ENCODE measurements around the gene RPL31.

Gene RPL31

DNA sequence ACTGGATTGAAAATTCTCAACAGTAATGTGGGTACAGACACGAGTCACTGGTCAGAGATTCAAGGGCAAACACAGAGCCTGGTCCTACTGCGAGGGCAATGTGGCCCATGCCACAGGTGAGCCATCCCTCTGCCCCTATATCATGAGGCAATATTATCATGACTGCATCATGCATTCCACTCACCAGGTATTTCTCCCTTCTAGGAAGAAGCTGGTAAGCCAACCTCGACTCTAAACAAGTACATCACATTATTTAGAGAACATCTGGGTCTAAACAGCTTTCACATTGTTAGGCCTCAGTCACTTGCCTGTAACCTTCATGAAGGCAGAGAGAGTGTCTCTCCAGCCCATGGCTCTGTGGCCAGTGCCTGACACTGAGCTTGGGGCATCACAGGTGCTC, 14.6 kb upstream of the RPL31 start:
- Histone ChIP-seq H3K4me1 (ENCODE audit: insufficient read depth, low read length) (no peaks in the 10 kb centered on the region), H3K27ac (ENCODE audit: low read depth, low read length) (no peak overlapping the region), H3K9me3 (ENCODE audit: insufficient read depth, low read depth, low read length) (no peaks in the 10 kb centered on the region), H3K36me3 (ENCODE audit: insufficient read depth, low read length) (no peaks in the 10 kb centered on the region), H3K9ac (ENCODE audit: low read depth, low read length) (no peak overlapping the region), H3K4me3 (ENCODE audit: low read length) (no peak overlapping the region), H3K27me3 (ENCODE audit: insufficient read depth, low read length) (no peaks in the 10 kb centered on the region)
- WGBS, result 95% methylated on average over 3 of the region's 3 CpGs

DNA sequence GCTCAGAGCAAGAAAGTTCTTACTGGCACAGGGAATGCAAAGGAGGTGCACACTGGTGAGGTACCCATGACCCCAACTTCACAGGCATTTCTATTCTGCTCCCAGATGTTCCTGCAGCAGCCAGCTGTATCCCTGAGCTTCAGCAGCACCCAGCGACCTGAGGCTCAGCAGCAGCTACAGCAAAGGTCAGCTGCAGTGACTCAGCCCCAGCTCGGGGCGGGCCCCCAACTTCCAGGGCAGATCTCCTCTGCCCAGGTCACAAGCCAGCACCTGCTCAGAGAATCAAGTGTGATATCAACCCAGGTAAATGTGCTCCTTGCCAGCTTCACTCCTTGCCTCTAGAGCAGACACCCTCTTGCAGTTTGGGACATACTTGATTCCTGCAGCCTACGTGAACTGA, 14.1 kb upstream of the RPL31 start:
- 94% methylated on average over 4 of the region's 4 CpGs for WGBS
- Histone ChIP-seq H3K4me1 (ENCODE audit: insufficient read depth, low read length) (no peaks in the 10 kb centered on the region), H3K4me3 (ENCODE audit: low read length) (no peak overlapping the region), H3K36me3 (ENCODE audit: insufficient read depth, low read length) (no peaks in the 10 kb centered on the region), H3K9me3 (ENCODE audit: insufficient read depth, low read depth, low read length) (no peaks in the 10 kb centered on the region), H3K27ac (ENCODE audit: low read depth, low read length) (no peak overlapping the region), H3K27me3 (ENCODE audit: insufficient read depth, low read length) (no peaks in the 10 kb centered on the region), H3K9ac (ENCODE audit: low read depth, low read length) (no peak overlapping the region)

DNA sequence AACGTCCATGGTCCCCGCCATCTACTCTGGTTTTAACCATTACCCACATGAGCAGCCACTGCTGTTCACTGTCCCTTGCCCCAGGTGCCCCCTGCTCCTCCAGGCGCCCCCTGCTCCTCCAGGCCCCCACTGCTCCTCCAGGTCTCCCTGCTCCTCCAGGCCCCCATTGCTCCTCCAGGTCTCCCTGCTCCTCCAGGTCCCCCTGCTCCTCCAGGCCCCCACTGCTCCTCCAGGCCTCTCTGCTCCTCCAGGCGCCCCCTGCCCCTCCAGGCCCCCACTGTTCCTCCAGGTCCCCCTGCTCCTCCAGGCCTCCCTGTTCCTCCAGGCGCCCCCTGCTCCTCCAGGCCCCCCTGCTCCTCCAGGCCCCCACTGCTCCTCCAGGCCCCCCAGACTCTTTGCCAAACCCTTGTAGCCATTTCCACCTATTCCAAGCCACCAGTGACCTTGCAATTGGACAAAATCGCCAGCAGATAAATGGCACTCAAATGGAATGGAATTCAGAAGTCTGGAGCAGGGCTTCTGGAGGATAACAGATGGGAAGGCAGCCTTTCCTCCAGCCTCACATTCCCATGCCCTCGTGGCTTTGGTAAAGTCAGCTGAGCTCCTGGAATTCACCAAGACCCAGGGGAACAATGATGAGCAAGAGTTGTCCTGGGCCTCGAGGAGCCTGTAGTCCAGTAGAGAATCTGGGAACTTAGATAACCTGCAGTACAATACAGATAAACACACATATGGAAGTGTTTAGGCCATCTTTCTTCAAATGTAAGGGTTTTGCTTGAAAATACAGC, 13.3 kb upstream of the RPL31 start:
- Histone ChIP-seq H3K36me3 (ENCODE audit: insufficient read depth, low read length) (no peaks in the 10 kb centered on the region), H3K27me3 (ENCODE audit: insufficient read depth, low read length) (no peaks in the 10 kb centered on the region), H3K4me3 (ENCODE audit: low read length) (no peak overlapping the region), H3K9me3 (ENCODE audit: insufficient read depth, low read depth, low read length) (no peaks in the 10 kb centered on the region), H3K9ac (ENCODE audit: low read depth, low read length) (no peak overlapping the region), H3K4me1 (ENCODE audit: insufficient read depth, low read length) (no peaks in the 10 kb centered on the region), H3K27ac (ENCODE audit: low read depth, low read length) (no peak overlapping the region)
- WGBS, result 85% methylated on average over 7 of the region's 8 CpGs

- Histone ChIP-seq H3K4me3 (ENCODE audit: low read length) (no peak overlapping the region), H3K9ac (ENCODE audit: low read depth, low read length) (no peak overlapping the region), H3K4me1 (ENCODE audit: insufficient read depth, low read length) (no peaks in the 10 kb centered on the region), H3K9me3 (ENCODE audit: insufficient read depth, low read depth, low read length) (no peaks in the 10 kb centered on the region), H3K27ac (ENCODE audit: low read depth, low read length) (no peak overlapping the region), H3K27me3 (ENCODE audit: insufficient read depth, low read length) (no peaks in the 10 kb centered on the region), H3K36me3 (ENCODE audit: insufficient read depth, low read length) (no peaks in the 10 kb centered on the region)
- 95% methylated on average over 3 of the region's 3 CpGs for WGBS
These were observed 12.4 kb upstream of the RPL31 start for GRCh38 chr2:100989666-100990065.

DNA sequence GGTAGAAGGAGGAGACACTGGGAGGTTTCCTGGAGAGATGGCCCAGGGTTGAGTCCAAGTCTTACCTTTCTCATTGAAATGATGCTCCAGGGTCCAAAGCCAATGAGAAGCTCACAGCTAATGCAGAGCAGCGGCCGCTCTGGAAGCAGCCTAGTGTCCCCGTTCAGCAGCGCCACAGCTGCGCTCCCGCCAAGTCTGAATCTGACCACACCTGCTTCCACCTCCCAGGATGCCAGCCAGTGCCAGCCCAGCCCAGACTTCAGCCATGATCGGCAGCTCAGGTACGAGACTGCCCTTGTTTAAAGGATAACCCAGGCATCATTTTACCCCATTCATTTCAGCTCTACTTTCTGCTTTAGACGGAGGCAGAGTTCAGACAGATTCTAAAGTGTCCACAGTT, 11.9 kb upstream of the RPL31 start:
- 94% methylated on average over 9 of the region's 9 CpGs for WGBS
- Histone ChIP-seq H3K4me3 (ENCODE audit: low read length) (no peak overlapping the region), H3K36me3 (ENCODE audit: insufficient read depth, low read length) (no peaks in the 10 kb centered on the region), H3K4me1 (ENCODE audit: insufficient read depth, low read length) (no peaks in the 10 kb centered on the region), H3K27me3 (ENCODE audit: insufficient read depth, low read length) (no peaks in the 10 kb centered on the region), H3K9ac (ENCODE audit: low read depth, low read length) (no peak overlapping the region), H3K9me3 (ENCODE audit: insufficient read depth, low read depth, low read length) (no peaks in the 10 kb centered on the region), H3K27ac (ENCODE audit: low read depth, low read length) (no peak overlapping the region)

DNA sequence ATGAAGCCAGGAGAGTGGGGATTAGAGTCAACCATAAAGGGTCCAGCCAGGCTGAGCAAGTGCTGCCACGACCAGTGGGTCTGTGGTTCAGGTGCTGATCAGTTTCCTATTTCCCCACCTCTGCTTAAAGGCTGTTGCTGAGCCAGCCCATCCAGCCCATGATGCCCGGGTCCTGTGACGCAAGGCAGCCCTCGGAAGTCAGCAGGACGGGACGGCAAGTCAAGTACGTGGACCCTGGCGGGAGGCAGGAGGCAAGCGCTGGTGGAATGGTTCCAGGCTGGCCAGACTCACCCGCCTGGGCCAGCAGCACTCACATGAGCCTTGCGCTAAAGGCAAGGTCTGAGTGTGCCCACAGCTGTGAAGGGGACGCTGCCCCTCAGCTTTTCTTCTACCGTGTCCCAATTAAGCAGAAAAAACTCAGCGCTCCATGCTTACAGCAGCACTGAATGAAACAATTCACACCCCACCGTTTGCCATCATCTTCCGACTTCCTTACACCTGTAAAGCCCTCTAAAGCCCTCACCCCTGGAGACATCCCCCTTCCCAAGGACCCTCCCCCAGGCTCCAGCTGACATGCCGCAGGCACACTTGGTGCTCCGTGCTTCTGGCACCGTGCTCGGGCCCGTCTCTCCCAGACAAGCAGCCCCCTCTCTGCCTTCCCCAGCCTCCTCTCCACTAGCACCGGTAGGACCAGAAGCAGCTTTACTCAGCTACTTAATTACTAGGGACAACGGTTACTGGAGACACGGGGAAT, 11.3 kb upstream of the RPL31 start:
- Histone ChIP-seq H3K27me3 (ENCODE audit: insufficient read depth, low read length) (no peaks in the 10 kb centered on the region), H3K4me3 (ENCODE audit: low read length) (no peak overlapping the region), H3K9me3 (ENCODE audit: insufficient read depth, low read depth, low read length) (no peaks in the 10 kb centered on the region), H3K27ac (ENCODE audit: low read depth, low read length) (no peak overlapping the region), H3K4me1 (ENCODE audit: insufficient read depth, low read length) (no peaks in the 10 kb centered on the region), H3K9ac (ENCODE audit: low read depth, low read length) (no peak overlapping the region), H3K36me3 (ENCODE audit: insufficient read depth, low read length) (no peaks in the 10 kb centered on the region)
- 85% methylated on average over 24 of the region's 24 CpGs for WGBS

- Histone ChIP-seq H3K27me3 (ENCODE audit: insufficient read depth, low read length) (no peaks in the 10 kb centered on the region), H3K36me3 (ENCODE audit: insufficient read depth, low read length) (no peaks in the 10 kb centered on the region), H3K27ac (ENCODE audit: low read depth, low read length) (no peak overlapping the region), H3K4me3 (ENCODE audit: low read length) (no peak overlapping the region), H3K4me1 (ENCODE audit: insufficient read depth, low read length) (no peaks in the 10 kb centered on the region), H3K9ac (ENCODE audit: low read depth, low read length) (no peak overlapping the region), H3K9me3 (ENCODE audit: insufficient read depth, low read depth, low read length) (no peaks in the 10 kb centered on the region)
- WGBS, result 96% methylated on average over 5 of the region's 5 CpGs
These were observed 10.7 kb upstream of the RPL31 start for GRCh38 chr2:100991404-100991773.

DNA sequence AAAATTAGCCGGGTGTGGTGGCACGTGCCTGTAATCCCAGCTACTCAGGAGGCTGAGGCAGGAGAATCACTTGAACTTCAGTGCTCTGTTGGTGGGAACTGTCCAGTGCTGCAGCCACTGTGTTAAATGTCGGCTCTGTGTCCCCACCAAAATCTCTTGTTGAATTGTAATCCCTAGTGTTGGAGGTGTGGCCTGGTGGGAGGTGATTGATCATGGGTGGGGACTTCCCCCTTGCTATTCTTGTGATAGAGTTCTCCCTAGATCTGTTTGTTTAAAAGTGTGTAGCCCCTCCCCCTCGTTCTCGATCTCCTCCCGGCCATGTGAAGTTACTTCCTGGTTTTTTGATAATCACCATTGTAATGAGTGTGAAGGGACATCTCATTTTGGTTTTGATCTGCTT, 9.8 kb upstream of the RPL31 start:
- H3K4me3 ChIP-seq (ENCODE audit: low read length), result no peak overlapping the region
- no peaks in the 10 kb centered on the region for H3K9me3 ChIP-seq (ENCODE audit: insufficient read depth, low read depth, low read length)
- H3K27ac ChIP-seq (ENCODE audit: low read depth, low read length), result no peak overlapping the region
- no peaks in the 10 kb centered on the region for H3K4me1 ChIP-seq (ENCODE audit: insufficient read depth, low read length)
- 96% methylated on average over 6 of the region's 6 CpGs for WGBS
- no peaks in the 10 kb centered on the region for H3K27me3 ChIP-seq (ENCODE audit: insufficient read depth, low read length)
- no peak overlapping the region for H3K9ac ChIP-seq (ENCODE audit: low read depth, low read length)
- H3K36me3 ChIP-seq (ENCODE audit: insufficient read depth, low read length), result no peaks in the 10 kb centered on the region

- Histone ChIP-seq H3K4me3 (ENCODE audit: low read length) (no peak overlapping the region), H3K9ac (ENCODE audit: low read depth, low read length) (no peak overlapping the region), H3K4me1 (ENCODE audit: insufficient read depth, low read length) (no peaks in the 10 kb centered on the region), H3K9me3 (ENCODE audit: insufficient read depth, low read depth, low read length) (no peaks in the 10 kb centered on the region), H3K27ac (ENCODE audit: low read depth, low read length) (no peak overlapping the region), H3K36me3 (ENCODE audit: insufficient read depth, low read length) (no peaks in the 10 kb centered on the region), H3K27me3 (ENCODE audit: insufficient read depth, low read length) (no peaks in the 10 kb centered on the region)
- 96% methylated on average over 17 of the region's 17 CpGs for WGBS
These were observed 8.8 kb upstream of the RPL31 start for GRCh38 chr2:100993294-100993693.

- Histone ChIP-seq H3K27ac (ENCODE audit: low read depth, low read length) (no peak overlapping the region), H3K4me1 (ENCODE audit: insufficient read depth, low read length) (no peaks in the 10 kb centered on the region), H3K9ac (ENCODE audit: low read depth, low read length) (no peak overlapping the region), H3K4me3 (ENCODE audit: low read length) (no peak overlapping the region), H3K9me3 (ENCODE audit: insufficient read depth, low read depth, low read length) (no peaks in the 10 kb centered on the region), H3K27me3 (ENCODE audit: insufficient read depth, low read length) (no peaks in the 10 kb centered on the region), H3K36me3 (ENCODE audit: insufficient read depth, low read length) (no peaks in the 10 kb centered on the region)
- 94% methylated on average over 28 of the region's 28 CpGs for WGBS
These were observed 6.6 kb upstream of the RPL31 start for GRCh38 chr2:100995309-100996075.
